GM12878 (cell line): ENCODE data around the gene DCDC2.

Experiments
- CBX5 ChIP-seq: sonication (generic); IDR thresholded peaks from 2 replicates; pipeline ENCODE4 v1.6.1; 2016; ENCODE audit warnings: low read depth, moderate library complexity, mild to moderate bottlenecking, inconsistent platforms
- CEBPB ChIP-seq, 2 experiments: fragments of 150-350 bp in 1 of 2; IDR thresholded peaks; 2 replicates each; pipeline ENCODE4 v1.6.1; 2012 to 2014; ENCODE audit warnings: low read depth in 2 of 2, low read length in 2 of 2, borderline replicate concordance in 1 of 2, inconsistent platforms in 1 of 2
- POLR2A ChIP-seq: IDR thresholded peaks from 2 replicates; pipeline ENCODE4 v1.6.1; 2011; ENCODE audit warnings: low read depth, mild to moderate bottlenecking, low read length
- POLR2AphosphoS5 ChIP-seq: IDR thresholded peaks from 2 replicates; pipeline ENCODE4 v1.6.1; 2011; ENCODE audit warnings: mild to moderate bottlenecking, low read length, inconsistent platforms
- YBX1 ChIP-seq: fragments of 450-650 bp; IDR thresholded peaks from 2 replicates; pipeline ENCODE4 v1.6.1; 2016; ENCODE audit warnings: antibody characterized with exemption
- TF ChIP-seq, protein P1 (sequence below): IDR thresholded peaks from 2 replicates; pipeline ENCODE4 v1.6.1; 2012; ENCODE audit warnings: low read length, inconsistent platforms
- TF ChIP-seq, protein P2 (sequence below): fragments of 450-650 bp; IDR thresholded peaks from 2 replicates; pipeline ENCODE4 v1.6.1; 2017; ENCODE audit warnings: mild to moderate bottlenecking
- TF ChIP-seq, protein P3 (sequence below), 3 experiments: IDR thresholded peaks in 2 of 3; conservative IDR thresholded peaks in 1 of 3; 2 replicates each; pipeline ENCODE4 v1.5.1; 2011; ENCODE audit warnings: low read depth in 3 of 3, low read length in 3 of 3, mild to moderate bottlenecking in 3 of 3, control low read depth in 2 of 3, moderate library complexity in 2 of 3, inconsistent platforms in 1 of 3, mixed read lengths in 1 of 3; ENCODE audit not compliant: control insufficient read depth in 2 of 3, insufficient read depth in 1 of 3; ENCODE audit errors: extremely low read depth in 1 of 3

- TF ChIP-seq POLR2A (no peak), CBX5 (no peak), POLR2AphosphoS5 (no peak), CEBPB (IDR thresholded peaks at IDR 0.05; ENCODE audit: borderline replicate concordance in 1 of 2, low read depth in 2 of 2, low read length in 2 of 2) (no peak), YBX1 (no peak)
- TF ChIP-seq, protein P1, sequence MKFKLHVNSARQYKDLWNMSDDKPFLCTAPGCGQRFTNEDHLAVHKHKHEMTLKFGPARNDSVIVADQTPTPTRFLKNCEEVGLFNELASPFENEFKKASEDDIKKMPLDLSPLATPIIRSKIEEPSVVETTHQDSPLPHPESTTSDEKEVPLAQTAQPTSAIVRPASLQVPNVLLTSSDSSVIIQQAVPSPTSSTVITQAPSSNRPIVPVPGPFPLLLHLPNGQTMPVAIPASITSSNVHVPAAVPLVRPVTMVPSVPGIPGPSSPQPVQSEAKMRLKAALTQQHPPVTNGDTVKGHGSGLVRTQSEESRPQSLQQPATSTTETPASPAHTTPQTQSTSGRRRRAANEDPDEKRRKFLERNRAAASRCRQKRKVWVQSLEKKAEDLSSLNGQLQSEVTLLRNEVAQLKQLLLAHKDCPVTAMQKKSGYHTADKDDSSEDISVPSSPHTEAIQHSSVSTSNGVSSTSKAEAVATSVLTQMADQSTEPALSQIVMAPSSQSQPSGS = no peak
- TF ChIP-seq, protein P2, sequence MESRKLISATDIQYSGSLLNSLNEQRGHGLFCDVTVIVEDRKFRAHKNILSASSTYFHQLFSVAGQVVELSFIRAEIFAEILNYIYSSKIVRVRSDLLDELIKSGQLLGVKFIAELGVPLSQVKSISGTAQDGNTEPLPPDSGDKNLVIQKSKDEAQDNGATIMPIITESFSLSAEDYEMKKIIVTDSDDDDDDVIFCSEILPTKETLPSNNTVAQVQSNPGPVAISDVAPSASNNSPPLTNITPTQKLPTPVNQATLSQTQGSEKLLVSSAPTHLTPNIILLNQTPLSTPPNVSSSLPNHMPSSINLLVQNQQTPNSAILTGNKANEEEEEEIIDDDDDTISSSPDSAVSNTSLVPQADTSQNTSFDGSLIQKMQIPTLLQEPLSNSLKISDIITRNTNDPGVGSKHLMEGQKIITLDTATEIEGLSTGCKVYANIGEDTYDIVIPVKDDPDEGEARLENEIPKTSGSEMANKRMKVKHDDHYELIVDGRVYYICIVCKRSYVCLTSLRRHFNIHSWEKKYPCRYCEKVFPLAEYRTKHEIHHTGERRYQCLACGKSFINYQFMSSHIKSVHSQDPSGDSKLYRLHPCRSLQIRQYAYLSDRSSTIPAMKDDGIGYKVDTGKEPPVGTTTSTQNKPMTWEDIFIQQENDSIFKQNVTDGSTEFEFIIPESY = no peak
- TF ChIP-seq, protein P3, sequence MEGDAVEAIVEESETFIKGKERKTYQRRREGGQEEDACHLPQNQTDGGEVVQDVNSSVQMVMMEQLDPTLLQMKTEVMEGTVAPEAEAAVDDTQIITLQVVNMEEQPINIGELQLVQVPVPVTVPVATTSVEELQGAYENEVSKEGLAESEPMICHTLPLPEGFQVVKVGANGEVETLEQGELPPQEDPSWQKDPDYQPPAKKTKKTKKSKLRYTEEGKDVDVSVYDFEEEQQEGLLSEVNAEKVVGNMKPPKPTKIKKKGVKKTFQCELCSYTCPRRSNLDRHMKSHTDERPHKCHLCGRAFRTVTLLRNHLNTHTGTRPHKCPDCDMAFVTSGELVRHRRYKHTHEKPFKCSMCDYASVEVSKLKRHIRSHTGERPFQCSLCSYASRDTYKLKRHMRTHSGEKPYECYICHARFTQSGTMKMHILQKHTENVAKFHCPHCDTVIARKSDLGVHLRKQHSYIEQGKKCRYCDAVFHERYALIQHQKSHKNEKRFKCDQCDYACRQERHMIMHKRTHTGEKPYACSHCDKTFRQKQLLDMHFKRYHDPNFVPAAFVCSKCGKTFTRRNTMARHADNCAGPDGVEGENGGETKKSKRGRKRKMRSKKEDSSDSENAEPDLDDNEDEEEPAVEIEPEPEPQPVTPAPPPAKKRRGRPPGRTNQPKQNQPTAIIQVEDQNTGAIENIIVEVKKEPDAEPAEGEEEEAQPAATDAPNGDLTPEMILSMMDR (IDR thresholded peaks at IDR 0.05 in 2 of 3, conservative IDR thresholded peaks at IDR 0.05 in 1 of 3; ENCODE audit: control insufficient read depth in 2 of 3, extremely low read depth in 1 of 3, insufficient read depth in 1 of 3, low read depth in 3 of 3, low read length in 3 of 3) = no peak
Observed at GRCh38 chr6:24207413-24207812, 150.4 kb downstream of the DCDC2 start.
